CD4-positive, alpha-beta T cell (primary cell): ENCODE data around the gene LRRC1. TPM values are rescaled to one million over a fixed set of nuclear protein-coding genes. Genes with fewer than 3 reads are reported as not detected.

ENCODE experiments used
- ATAC-seq: fragments of 200-7000 bp; cut with Tn5 transposase; one replicate; pipeline ENCODE4 v1.10.0; 2022; ENCODE audit warnings: mild to moderate bottlenecking; ENCODE audit not compliant: poor library complexity
- CTCF ChIA-PET: fragments of 350-600 bp; sonication (Branson Sonifier 250); formaldehyde crosslinking; loops from one replicate; lab custom pipeline; 2021; ENCODE audit warnings: antibody characterized with exemption, inconsistent platforms; lab: Charles Lee
- POLR2A ChIA-PET: fragments of 350-600 bp; sonication (Branson Sonifier 250); formaldehyde crosslinking; loops from one replicate; lab custom pipeline; 2021; ENCODE audit warnings: antibody characterized with exemption, inconsistent platforms; lab: Charles Lee
- DNase-seq, 14 experiments: peaks; one replicate each; pipeline ENCODE4 v3.0.0-alpha.2; 2013 to 2020; ENCODE audit warnings: mixed read lengths in 2 of 14
- H3K27ac ChIP-seq, 2 donors: one replicate each; pipeline versions ENCODE4 v1.5.1 to v1.7.0; 2013; ENCODE audit warnings: low read length in 2 of 2, low read depth in 1 of 2, mild to moderate bottlenecking in 1 of 2
- H3K27me3 ChIP-seq, 2 experiments: 1 replicate in 1 of 2; 2 replicates in 1 of 2; pipeline versions ENCODE4 v1.6.1 to v1.7.0; 2013; ENCODE audit warnings: low read length in 2 of 2, control low read depth in 1 of 2, mild to moderate bottlenecking in 1 of 2, moderate library complexity in 1 of 2; ENCODE audit not compliant: insufficient read depth in 2 of 2, control insufficient read depth in 1 of 2
- H3K36me3 ChIP-seq: one replicate; pipeline ENCODE4 v1.6.1; 2013; ENCODE audit warnings: low read length, control low read depth; ENCODE audit not compliant: insufficient read depth
- H3K4me1 ChIP-seq: one replicate; pipeline ENCODE4 v1.6.1; 2013; ENCODE audit warnings: low read length, control low read depth; ENCODE audit not compliant: insufficient read depth
- H3K4me3 ChIP-seq: one replicate; pipeline ENCODE4 v1.5.1; 2013; ENCODE audit warnings: mild to moderate bottlenecking, low read length, moderate library complexity
- H3K9me3 ChIP-seq, 2 experiments: 1 replicate in 1 of 2; 2 replicates in 1 of 2; pipeline versions ENCODE4 v1.6.1 to v1.7.0; 2013; ENCODE audit warnings: low read length in 2 of 2, mild to moderate bottlenecking in 2 of 2, control low read depth in 1 of 2, moderate library complexity in 1 of 2; ENCODE audit not compliant: control insufficient read depth in 1 of 2, insufficient read depth in 1 of 2
- H3K27ac Mint-ChIP-seq: one replicate; pipeline ENCODE4 v1.8.0; 2020; ENCODE audit warnings: mixed read lengths
- H3K27me3 Mint-ChIP-seq: one replicate; pipeline ENCODE4 v1.8.0; 2021; ENCODE audit warnings: mixed read lengths
- H3K36me3 Mint-ChIP-seq: one replicate; pipeline ENCODE4 v1.8.0; 2021; ENCODE audit warnings: low read depth, mixed read lengths
- H3K4me1 Mint-ChIP-seq: one replicate; pipeline ENCODE4 v1.8.0; 2021; ENCODE audit warnings: low read depth, mixed read lengths
- H3K4me3 Mint-ChIP-seq: one replicate; pipeline ENCODE4 v1.8.0; 2020; ENCODE audit warnings: mild to moderate bottlenecking, mixed read lengths
- H3K9me3 Mint-ChIP-seq: one replicate; pipeline ENCODE4 v1.8.0; 2020; ENCODE audit warnings: mixed read lengths
- intact Hi-C, 2 experiments: fragments of 100-400 bp; cut with DNase I in 1 of 2; cut with micrococcal nuclease in 1 of 2; formaldehyde crosslinking; loops; one replicate each; pipeline versions ENCODE4 v1.15.1 to v1.9.0; 2023 to 2025; cut with DNase I, micrococcal nuclease
- total RNA-seq, 174 experiments: library from RNA in 2 of 174; stranded (reverse) in 2 of 174; gene quantifications; one replicate each; pipeline ENCODE4 v1.2.3 and lab custom pipeline; 2021 to 2026
- TF ChIP-seq, protein P1 (sequence below): fragments of 200-600 bp; IDR thresholded peaks from one replicate; pipeline ENCODE4 v1.8.0; 2022; ENCODE audit warnings: antibody characterized with exemption, mild to moderate bottlenecking

The LRRC1 gene
- total RNA-seq, 2 experiments from 2014 or later = 0.78 to 1.1 TPM

DNA sequence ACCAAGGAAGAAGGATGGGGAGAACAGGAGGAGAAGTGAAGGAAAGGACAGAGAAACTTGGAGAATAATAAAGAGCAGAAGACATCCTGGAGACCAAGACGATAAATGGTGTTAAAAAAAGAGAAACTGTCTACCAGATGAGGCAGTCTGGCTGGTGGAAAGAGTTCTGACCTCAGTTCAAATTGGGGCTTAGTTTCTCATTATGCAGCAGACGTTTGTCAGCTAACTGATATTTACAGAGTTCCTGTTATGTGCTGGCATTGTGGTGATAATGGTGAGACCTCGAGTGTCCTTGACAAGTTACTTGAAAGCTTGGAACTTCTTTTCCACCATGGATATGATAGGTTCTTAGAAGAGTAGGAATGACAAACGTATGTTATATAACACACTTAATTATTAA is 142.7 kb downstream of the LRRC1 start:
- Histone ChIP-seq H3K36me3 (no peaks in the 10 kb centered on the region), H3K4me1 (no peaks in the 10 kb centered on the region), H3K27me3 (no peaks in the 10 kb centered on the region), H3K27ac (no peak overlapping the region), H3K9me3 (no peaks in the 10 kb centered on the region), H3K4me3 (no peak overlapping the region)
- Mint-ChIP-seq H3K4me3 (no peak overlapping the region), H3K27me3 (no peaks in the 10 kb centered on the region), H3K36me3 (no peaks in the 10 kb centered on the region), H3K4me1 (no peaks in the 10 kb centered on the region), H3K9me3 (no peaks in the 10 kb centered on the region), H3K27ac (no peak overlapping the region)
- CTCF ChIA-PET = no interaction called here
- no peak for DNase-seq
- POLR2A ChIA-PET = no interaction called here
- intact Hi-C loops = no loop called here
- ATAC-seq = no peak
- TF ChIP-seq, protein P1, sequence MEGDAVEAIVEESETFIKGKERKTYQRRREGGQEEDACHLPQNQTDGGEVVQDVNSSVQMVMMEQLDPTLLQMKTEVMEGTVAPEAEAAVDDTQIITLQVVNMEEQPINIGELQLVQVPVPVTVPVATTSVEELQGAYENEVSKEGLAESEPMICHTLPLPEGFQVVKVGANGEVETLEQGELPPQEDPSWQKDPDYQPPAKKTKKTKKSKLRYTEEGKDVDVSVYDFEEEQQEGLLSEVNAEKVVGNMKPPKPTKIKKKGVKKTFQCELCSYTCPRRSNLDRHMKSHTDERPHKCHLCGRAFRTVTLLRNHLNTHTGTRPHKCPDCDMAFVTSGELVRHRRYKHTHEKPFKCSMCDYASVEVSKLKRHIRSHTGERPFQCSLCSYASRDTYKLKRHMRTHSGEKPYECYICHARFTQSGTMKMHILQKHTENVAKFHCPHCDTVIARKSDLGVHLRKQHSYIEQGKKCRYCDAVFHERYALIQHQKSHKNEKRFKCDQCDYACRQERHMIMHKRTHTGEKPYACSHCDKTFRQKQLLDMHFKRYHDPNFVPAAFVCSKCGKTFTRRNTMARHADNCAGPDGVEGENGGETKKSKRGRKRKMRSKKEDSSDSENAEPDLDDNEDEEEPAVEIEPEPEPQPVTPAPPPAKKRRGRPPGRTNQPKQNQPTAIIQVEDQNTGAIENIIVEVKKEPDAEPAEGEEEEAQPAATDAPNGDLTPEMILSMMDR = no peak

DNA sequence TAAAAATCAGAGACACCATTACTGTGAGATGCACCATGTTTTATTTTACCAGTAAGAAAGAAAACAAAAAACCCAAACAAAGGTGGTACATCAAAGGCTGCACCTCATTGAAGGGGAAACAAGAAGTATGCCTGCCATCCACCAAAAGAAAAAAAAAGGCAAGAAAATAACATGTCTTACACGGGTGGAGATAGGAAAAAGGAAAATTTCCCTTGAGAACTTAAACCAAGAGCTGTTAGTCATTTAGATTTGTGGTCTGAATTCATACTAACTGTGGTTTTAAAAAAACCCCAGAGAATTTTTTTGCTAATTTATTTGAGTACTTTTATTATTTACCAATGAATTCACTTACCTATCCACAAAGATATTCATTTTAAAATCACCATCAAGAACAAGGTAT is 144.0 kb downstream of the LRRC1 start:
- Histone ChIP-seq H3K27ac (no peak overlapping the region), H3K9me3 (no peaks in the 10 kb centered on the region), H3K27me3 (peaks cover 0 to 3% of the 10 kb centered on the region in 2 experiments), H3K4me1 (no peaks in the 10 kb centered on the region), H3K4me3 (no peak overlapping the region), H3K36me3 (no peaks in the 10 kb centered on the region)
- Mint-ChIP-seq H3K27ac (no peak overlapping the region), H3K36me3 (no peaks in the 10 kb centered on the region), H3K4me3 (no peak overlapping the region), H3K4me1 (no peaks in the 10 kb centered on the region), H3K27me3 (no peaks in the 10 kb centered on the region), H3K9me3 (no peaks in the 10 kb centered on the region)
- intact Hi-C loops = no loop called here
- DNase-seq (no peak), ATAC-seq (no peak)
- ChIA-PET CTCF (no interaction called here), POLR2A (no interaction called here)
- TF ChIP-seq, protein P1 = no peak

DNA sequence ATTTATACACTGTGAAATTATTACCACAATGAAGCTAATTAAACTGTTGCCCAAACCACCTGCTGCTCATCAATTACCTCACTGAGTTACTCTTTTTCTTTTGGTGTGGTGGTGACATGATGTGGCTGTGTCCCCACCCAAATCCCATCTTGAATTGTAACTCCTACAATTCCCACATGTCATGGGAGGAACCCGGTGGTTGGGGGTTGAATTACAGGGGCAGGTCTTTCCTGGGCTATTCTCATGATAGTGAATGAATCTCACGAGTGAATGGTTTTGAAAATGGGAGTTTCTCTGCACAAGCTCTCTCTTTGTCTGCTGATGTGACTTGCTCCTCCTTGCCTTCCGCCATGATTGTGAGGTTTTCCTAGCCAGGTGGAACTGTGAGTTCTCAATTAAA is 145.0 kb downstream of the LRRC1 start:
- H3K27ac ChIP-seq = no peak overlapping the region
- H3K9me3 Mint-ChIP-seq = no peaks in the 10 kb centered on the region
- ATAC-seq (no peak), DNase-seq (no peak)
- H3K4me1 ChIP-seq = no peaks in the 10 kb centered on the region
- no peaks in the 10 kb centered on the region for H3K36me3 Mint-ChIP-seq
- no peak overlapping the region for H3K4me3 ChIP-seq
- H3K27ac Mint-ChIP-seq = no peak overlapping the region
- no peak overlapping the region for H3K4me3 Mint-ChIP-seq
- no peaks in the 10 kb centered on the region for H3K4me1 Mint-ChIP-seq
- ChIA-PET POLR2A (no interaction called here), CTCF (no interaction called here)
- TF ChIP-seq, protein P1 = no peak
- peaks cover 0 to 5% of the 10 kb centered on the region in 2 experiments for H3K27me3 ChIP-seq
- no peaks in the 10 kb centered on the region for H3K9me3 ChIP-seq
- no peaks in the 10 kb centered on the region for H3K36me3 ChIP-seq
- intact Hi-C loops = no loop called here
- no peaks in the 10 kb centered on the region for H3K27me3 Mint-ChIP-seq
